CD4-positive, alpha-beta T cell treated with Interleukin-6 at 100 ng/mL for 8 hours (primary cell): ENCODE data around the gene HTR5A.
A peak's percentile ranks its signal among the peaks of the same experiment; 100 is the strongest.
"Not testable (repeated sequence)": the region's sequence is repeated elsewhere in the genome, so short reads cannot be mapped to it uniquely, and the experiment has no call there.

Experiments
- DNase-seq: peaks from one replicate; pipeline ENCODE4 v3.0.0-alpha.2; 2020; ENCODE audit warnings: mixed read lengths, low spot score

Gene HTR5A

DNA sequence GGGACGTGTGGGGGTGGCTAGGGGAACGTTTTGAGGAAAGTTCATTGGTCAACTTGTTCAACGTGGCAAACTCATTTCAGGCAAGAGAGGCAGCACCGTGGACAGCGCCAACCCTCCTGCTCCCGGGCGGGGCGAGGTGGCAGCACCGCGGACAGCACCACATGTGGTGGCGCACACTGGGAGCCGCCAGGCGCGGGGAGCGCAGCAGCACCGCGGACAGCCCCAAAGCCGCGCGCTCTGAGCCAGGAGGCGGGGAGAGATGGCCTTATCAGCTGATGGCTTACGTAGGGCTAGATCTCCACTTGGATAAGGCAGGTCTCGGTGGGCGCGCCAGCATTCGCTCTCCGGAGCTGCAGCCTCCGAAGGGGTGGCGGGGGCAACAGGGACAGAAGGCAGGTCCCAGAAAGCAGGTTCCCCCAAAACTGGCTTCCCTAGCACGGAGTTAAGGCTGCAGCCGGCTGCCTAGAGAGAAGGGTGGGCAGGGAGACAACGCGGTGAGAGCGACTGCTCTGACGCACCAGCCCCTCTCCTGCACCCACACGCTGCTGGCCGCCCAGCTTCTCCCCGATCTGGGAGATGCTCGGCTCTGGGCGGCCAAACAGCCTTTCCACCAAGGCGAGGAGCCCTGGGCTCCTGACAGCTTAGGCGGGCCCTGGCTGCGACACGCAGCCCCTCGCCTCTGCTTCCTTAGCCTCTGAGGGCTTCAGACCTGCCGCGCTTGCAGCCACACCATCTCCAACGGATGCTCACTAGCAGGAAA lies at the start of gene HTR5A:
Gene HTR5A (plus strand): TSS at position 333 of the 760 bp plus-strand sequence. CDS start 576 bp downstream, outside the sequence.
- peak; percentile 51 for DNase-seq

- DNase-seq, result no peak
Observed at GRCh38 chr7:155020996-155021395, 49.1 kb upstream of the HTR5A start.

DNA sequence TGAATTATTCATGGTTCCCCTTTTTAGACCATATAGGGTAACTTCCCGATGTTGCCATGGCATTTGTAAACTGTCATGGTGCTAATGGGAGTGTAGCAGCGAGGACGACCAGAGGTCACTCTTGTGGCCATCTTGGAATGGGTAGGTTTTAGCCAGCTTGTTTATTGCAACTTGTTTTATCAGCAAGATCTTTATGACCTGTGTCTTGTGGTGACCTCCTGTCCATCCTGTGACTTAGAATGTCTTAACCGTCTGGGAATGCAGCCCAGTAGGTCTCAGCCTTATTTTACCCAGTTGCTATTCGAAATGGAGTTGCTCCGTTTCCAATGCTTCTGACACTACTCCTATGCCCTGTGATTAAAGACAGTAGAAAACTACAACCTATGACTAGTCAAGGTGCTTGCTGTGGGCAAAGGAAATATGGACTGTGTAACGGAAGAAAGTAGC lies 48.4 kb upstream of the HTR5A start:
- no peak for DNase-seq

GRCh38 chr7:155027879-155028278 lies 42.2 kb upstream of the HTR5A start:
- no peak for DNase-seq

DNA sequence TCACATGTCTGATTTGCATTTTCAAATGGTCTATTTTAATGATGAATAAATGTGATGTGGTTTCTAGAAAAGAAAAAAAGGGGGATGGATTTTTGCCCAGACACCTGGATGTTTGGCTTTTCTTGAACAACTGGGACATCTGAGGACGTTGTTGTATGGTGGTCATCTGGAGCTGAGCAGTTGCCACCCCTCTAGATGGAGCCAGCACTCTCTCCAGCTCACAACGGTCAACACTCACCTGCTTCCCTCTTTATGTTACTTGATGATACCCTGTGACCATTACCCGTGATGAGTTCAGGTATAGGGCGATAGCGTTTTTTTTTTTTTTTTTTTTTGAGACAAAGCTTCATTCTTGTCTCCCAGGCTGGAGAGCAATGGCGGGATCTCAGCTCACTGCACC lies 37.1 kb upstream of the HTR5A start:
- no peak for DNase-seq

DNA sequence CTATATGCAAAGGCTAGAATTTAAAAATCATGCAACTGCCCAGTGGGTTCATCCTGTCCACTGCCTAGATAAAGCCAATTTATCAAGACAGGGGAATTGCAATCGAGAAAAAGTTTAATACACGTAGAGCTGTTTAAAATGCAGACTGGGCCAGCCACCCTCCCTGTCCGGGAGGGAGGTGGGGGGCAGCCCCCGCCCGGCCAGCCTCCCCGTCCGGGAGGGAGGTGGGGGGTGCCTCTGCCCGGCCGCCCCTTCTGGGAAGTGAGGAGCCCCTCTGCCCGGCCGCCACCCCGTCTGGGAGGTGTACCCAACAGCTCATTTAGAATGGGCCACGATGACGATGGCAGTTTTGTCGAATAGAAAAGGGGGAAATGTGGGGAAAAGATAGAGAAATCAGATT lies 35.6 kb upstream of the HTR5A start:
- not testable (repeated sequence) for DNase-seq

DNA sequence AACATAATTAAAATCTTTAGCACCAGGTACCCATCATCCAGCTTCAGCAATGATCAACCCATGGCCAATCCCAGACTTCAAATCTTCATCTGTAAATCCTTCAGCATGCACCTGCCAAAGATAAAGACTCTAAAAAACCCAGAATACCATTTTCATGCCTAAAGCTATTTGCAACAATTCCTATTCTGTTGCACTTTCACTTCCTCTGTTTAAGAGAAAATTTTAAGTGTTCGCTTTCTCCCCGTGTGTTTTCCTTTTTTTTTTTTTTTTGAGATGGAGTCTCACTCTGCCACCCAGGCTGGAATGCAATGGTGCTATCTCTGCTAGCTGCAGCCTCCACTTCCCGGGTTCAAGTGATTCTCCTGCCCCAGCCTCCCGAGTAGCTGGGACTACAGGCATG lies 31.8 kb upstream of the HTR5A start:
- DNase-seq, result no peak

- no peak for DNase-seq
Observed at GRCh38 chr7:155043756-155044155, 26.4 kb upstream of the HTR5A start.

DNA sequence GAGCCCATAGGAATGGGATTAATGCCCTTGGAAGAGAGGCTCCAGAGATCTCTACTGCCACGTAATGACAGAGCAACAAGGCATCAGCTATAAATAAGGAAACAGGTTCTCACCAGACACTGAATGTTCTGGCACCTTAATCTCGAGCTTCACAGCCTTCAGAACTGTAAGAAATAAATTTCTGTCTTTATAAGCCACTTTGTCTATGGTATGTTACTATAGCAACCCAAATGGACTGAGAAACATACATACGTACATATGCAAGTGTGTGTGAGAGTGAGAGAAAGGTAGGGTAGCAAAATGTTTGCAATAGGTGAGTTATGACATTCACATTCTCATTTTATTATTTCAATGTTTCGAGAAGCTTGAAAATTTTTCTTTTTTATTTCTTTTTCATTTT lies 22.1 kb upstream of the HTR5A start:
- DNase-seq, result no peak

- no peak for DNase-seq
Observed at GRCh38 chr7:155051355-155051754, 18.8 kb upstream of the HTR5A start.

DNA sequence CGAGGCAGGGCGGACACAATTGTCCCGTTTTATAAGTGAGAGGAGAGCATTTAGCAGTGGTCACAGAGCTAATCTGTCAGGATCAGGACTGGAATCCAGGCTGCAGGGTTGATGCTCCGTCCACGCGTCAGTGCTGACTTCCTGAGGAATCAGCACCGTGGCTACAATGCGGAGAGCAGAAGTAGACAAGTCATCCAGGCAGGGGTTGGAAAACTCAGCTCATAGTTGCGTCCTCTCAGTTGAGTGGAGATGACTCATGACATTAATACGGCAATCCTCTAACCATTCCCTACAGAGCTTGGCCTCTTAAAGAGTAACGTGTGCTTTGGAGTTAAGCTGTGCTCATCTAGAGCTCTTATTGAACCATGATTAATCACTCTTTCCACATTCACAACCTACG lies 17.1 kb upstream of the HTR5A start:
- DNase-seq, result no peak

GRCh38 chr7:155054761-155055160 lies 15.4 kb upstream of the HTR5A start:
- no peak for DNase-seq

- no peak for DNase-seq
Observed at GRCh38 chr7:155057076-155057475, 13.0 kb upstream of the HTR5A start.

- no peak for DNase-seq
Observed at GRCh38 chr7:155058896-155059295, 11.2 kb upstream of the HTR5A start.

DNA sequence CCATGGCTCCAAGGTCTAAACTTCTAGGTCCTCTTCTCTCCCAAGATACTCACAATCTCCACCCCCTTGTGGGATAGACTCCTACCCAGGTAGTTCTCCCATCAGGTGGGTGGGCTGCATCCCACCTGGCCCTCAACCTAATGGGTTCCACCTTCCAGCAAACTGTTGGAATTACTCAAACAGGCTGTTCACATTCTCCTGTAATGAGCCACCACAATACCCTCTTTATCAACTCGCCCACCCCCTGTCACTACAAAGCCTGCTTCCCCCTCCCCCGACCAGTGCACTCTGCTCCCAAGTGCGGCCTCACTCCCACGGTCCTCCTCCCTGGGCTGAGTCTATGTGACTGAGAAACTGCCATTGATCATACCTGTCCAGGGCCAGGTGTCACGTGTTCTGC lies 10.4 kb upstream of the HTR5A start:
- no peak for DNase-seq

DNA sequence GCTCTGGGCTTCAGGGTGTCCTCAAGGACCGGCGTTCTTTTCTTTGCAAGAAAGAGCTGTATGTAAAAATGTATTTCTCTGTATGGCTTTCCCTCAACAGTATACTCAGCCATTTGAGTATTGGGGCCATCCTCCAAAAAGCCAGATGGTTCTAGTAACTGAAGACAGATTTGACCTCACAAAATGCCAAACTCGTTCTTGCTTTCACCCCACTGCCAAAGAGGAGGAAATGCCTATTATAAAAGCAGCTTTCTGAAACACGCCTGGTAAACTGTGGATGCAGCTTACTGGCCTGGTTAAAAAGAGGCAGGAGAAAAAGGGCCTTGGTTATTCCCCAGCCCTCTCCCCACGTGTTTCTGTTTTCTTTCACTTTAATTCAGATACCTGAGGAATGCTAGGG lies 7.7 kb upstream of the HTR5A start:
- no peak for DNase-seq

GRCh38 chr7:155064186-155064585 lies 5.9 kb upstream of the HTR5A start:
- DNase-seq, result no peak

DNA sequence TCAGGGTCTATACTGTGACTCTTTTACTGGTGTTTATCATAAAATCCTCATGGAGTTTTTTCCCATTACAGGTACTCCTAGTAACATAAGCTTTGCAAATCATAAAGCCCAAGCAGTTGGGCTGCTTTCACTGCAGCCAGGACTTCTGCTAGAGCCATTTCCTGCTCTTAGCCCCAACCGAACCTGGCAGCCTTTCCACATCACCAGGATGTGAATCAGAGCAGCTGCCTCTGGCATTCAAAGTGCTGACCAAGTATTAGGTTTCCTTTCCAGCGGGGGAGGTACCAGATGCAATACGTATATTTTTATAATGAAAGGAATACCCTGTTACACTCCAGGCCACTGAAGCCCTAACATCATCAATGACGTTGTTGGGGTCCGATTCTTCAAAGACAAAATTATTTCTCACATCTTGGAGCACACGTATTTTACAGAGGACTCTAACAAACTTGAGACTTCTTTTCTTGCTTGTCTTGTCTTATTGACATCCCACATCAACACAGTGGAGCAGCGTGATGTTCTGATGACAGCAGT lies 3.6 kb upstream of the HTR5A start:
- DNase-seq, result no peak

DNA sequence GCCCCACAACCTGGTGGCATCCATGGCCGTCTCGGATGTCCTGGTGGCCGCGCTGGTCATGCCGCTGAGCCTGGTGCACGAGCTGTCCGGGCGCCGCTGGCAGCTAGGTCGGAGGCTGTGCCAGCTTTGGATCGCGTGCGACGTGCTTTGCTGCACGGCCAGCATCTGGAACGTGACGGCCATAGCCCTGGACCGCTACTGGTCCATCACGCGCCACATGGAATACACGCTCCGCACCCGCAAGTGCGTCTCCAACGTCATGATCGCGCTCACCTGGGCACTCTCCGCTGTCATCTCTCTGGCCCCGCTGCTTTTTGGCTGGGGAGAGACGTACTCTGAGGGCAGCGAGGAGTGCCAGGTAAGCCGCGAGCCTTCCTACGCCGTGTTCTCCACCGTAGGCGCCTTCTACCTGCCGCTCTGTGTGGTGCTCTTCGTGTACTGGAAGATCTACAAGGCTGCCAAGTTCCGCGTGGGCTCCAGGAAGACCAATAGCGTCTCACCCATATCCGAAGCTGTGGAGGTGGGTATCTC lies 1.1 kb downstream of the HTR5A start:
- no peak for DNase-seq

GRCh38 chr7:155071916-155072571 lies 1.9 kb downstream of the HTR5A start:
- no peak for DNase-seq

DNA sequence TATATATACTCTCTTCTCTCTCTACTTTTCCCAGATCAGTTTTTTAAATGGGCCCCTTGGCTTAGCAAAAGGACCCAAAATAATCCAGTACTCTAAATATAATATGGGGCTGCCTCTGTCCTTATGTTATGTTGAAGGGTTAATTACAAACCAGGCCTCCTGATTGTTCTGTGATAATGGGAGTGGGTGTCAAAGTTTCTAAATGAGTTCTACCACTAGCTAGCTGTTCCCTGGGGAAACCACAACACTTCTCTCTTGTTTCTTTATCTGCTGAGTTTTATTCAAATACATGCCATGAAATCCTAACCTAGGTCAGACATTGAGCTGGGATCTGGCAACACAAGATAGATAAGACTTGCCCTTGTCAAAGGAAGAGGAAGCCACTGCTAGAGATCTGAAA lies 3.8 kb downstream of the HTR5A start:
- DNase-seq, result no peak

- DNase-seq, result no peak
Observed at GRCh38 chr7:155084021-155084420, 13.9 kb downstream of the HTR5A start.

- no peak for DNase-seq
Observed at GRCh38 chr7:155084969-155085368, 14.8 kb downstream of the HTR5A start.
